DND-41 (cell line): ENCODE data around the gene SPCS2.

ENCODE experiments used
- EZH2 ChIP-seq: IDR thresholded peaks from 3 replicates; pipeline ENCODE4 v1.6.1; 2012; ENCODE audit warnings: borderline replicate concordance, low read depth, mild to moderate bottlenecking, moderate library complexity, low read length, inconsistent platforms; ENCODE audit not compliant: severe bottlenecking
- TF ChIP-seq, protein P1 (sequence below): IDR thresholded peaks from 2 replicates; pipeline ENCODE4 v1.5.1; 2012; ENCODE audit warnings: borderline replicate concordance, low read length, moderate library complexity, mild to moderate bottlenecking; ENCODE audit not compliant: poor library complexity, severe bottlenecking; ENCODE audit errors: extremely low read depth

GRCh38 chr11:74952752-74953151 lies 3.7 kb downstream of the SPCS2 start:
- TF ChIP-seq, protein P1, sequence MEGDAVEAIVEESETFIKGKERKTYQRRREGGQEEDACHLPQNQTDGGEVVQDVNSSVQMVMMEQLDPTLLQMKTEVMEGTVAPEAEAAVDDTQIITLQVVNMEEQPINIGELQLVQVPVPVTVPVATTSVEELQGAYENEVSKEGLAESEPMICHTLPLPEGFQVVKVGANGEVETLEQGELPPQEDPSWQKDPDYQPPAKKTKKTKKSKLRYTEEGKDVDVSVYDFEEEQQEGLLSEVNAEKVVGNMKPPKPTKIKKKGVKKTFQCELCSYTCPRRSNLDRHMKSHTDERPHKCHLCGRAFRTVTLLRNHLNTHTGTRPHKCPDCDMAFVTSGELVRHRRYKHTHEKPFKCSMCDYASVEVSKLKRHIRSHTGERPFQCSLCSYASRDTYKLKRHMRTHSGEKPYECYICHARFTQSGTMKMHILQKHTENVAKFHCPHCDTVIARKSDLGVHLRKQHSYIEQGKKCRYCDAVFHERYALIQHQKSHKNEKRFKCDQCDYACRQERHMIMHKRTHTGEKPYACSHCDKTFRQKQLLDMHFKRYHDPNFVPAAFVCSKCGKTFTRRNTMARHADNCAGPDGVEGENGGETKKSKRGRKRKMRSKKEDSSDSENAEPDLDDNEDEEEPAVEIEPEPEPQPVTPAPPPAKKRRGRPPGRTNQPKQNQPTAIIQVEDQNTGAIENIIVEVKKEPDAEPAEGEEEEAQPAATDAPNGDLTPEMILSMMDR = no peak
- TF ChIP-seq EZH2 = no peak
